ENCODE data around the gene SLC4A2.

- TF ChIP-seq CTCF (conservative IDR thresholded peaks at IDR 0.05; ENCODE audit: low read length), result no peak
- no peak for TF ChIP-seq EZH2phosphoT487 (IDR thresholded peaks at IDR 0.05; ENCODE audit: borderline replicate concordance)
Observed at GRCh38 chr7:151088019-151088855, 28.8 kb downstream of the SLC4A2 start.

All from Loucy (cell line).